Endothelial cell (in vitro differentiated cells): ENCODE measurements around the gene CHIC2. TPM values are rescaled to one million over a fixed set of nuclear protein-coding genes. Genes with fewer than 3 reads are reported as not detected.

Experiments used
- DNase-seq: peaks from one replicate; pipeline ENCODE4 v3.0.0; 2021; ENCODE audit warnings: low spot score
- H3K27ac Mint-ChIP-seq: one replicate; pipeline ENCODE4 v1.8.0; 2021; ENCODE audit warnings: mixed read lengths, inconsistent platforms; ENCODE audit not compliant: unreplicated experiment
- H3K27me3 Mint-ChIP-seq: one replicate; pipeline ENCODE4 v1.8.0; 2021; ENCODE audit warnings: mild to moderate bottlenecking, moderate library complexity, mixed read lengths, inconsistent platforms; ENCODE audit not compliant: unreplicated experiment
- H3K36me3 Mint-ChIP-seq: one replicate; pipeline ENCODE4 v1.8.0; 2021; ENCODE audit warnings: mild to moderate bottlenecking, low read depth, mixed read lengths, inconsistent platforms; ENCODE audit not compliant: unreplicated experiment
- H3K4me1 Mint-ChIP-seq: one replicate; pipeline ENCODE4 v1.8.0; 2021; ENCODE audit warnings: mild to moderate bottlenecking, mixed read lengths, inconsistent platforms; ENCODE audit not compliant: unreplicated experiment
- H3K4me3 Mint-ChIP-seq: one replicate; pipeline ENCODE4 v1.8.0; 2021; ENCODE audit warnings: mild to moderate bottlenecking, mixed read lengths, inconsistent platforms; ENCODE audit not compliant: unreplicated experiment
- H3K9me3 Mint-ChIP-seq: one replicate; pipeline ENCODE4 v1.8.0; 2021; ENCODE audit warnings: mixed read lengths, inconsistent platforms; ENCODE audit not compliant: unreplicated experiment
- total RNA-seq: library from RNA; stranded (reverse); fragmentation: NEBNext Ultra II Directional; extraction: Animal tissue kit (Norgen Biotek cat#: 25700); gene quantifications from one replicate; pipeline ENCODE4 v1.2.1, GENCODE V29; 2021; ENCODE audit not compliant: unreplicated experiment
- TF ChIP-seq, protein P1 (sequence below): fragments of 200-600 bp; sonication (generic); IDR thresholded peaks from one replicate; pipeline ENCODE4 v1.5.0; 2021; ENCODE audit warnings: antibody characterized with exemption; ENCODE audit not compliant: unreplicated experiment

Gene CHIC2
- total RNA-seq, 1 donor from 2014 or later, result 33.1 TPM

DNA sequence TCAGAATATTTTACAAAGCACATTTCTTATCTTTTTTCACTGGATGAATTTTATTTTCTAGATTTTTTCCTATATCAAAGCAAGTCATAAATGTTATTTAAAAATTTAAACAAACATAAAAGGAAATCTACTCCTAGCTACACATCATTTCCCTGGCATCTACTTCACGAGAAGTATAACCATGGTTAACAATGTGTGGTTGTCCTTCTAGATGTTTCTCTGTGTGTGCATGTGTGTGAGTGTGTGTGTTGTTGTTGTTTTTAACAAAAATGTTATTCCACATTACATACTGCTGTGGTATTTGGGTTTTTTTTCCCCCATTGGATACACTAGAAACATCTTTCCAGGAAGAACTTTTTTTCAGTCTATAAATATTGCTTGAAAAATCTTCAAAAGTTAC, 103.1 kb downstream of the CHIC2 start:
- Mint-ChIP-seq H3K27ac (no peak overlapping the region), H3K9me3 (no peaks in the 10 kb centered on the region), H3K4me1 (peaks cover 11% of the 10 kb centered on the region), H3K4me3 (no peak overlapping the region), H3K27me3 (no peaks in the 10 kb centered on the region), H3K36me3 (no peaks in the 10 kb centered on the region)
- TF ChIP-seq, protein P1, sequence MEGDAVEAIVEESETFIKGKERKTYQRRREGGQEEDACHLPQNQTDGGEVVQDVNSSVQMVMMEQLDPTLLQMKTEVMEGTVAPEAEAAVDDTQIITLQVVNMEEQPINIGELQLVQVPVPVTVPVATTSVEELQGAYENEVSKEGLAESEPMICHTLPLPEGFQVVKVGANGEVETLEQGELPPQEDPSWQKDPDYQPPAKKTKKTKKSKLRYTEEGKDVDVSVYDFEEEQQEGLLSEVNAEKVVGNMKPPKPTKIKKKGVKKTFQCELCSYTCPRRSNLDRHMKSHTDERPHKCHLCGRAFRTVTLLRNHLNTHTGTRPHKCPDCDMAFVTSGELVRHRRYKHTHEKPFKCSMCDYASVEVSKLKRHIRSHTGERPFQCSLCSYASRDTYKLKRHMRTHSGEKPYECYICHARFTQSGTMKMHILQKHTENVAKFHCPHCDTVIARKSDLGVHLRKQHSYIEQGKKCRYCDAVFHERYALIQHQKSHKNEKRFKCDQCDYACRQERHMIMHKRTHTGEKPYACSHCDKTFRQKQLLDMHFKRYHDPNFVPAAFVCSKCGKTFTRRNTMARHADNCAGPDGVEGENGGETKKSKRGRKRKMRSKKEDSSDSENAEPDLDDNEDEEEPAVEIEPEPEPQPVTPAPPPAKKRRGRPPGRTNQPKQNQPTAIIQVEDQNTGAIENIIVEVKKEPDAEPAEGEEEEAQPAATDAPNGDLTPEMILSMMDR, result no peak
- DNase-seq, result no peak

DNA sequence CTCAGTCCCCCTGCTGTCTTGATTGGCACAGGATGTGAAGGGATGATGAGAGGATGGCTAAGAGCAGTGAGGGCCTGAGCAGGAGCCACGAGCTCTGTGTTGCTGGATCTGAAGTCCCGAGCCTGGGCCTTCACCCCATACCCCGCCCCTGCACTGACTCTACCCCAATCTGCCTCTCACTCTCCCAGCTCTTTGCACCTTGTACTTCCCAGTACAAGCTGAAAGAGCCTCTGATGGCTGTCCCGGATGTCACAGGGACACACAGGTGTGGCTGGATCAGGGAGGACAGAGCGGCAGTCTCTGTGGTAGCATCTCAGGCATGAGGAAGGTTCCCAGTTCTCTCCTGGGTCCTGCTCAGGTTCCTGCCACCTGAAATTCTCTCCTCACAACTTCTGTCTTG, 103.6 kb downstream of the CHIC2 start:
- no peaks in the 10 kb centered on the region for H3K36me3 Mint-ChIP-seq
- H3K9me3 Mint-ChIP-seq, result no peaks in the 10 kb centered on the region
- H3K4me3 Mint-ChIP-seq, result no peak overlapping the region
- H3K27me3 Mint-ChIP-seq, result no peaks in the 10 kb centered on the region
- DNase-seq, result no peak
- TF ChIP-seq, protein P1, result no peak
- H3K4me1 Mint-ChIP-seq, result peaks cover 16% of the 10 kb centered on the region
- no peak overlapping the region for H3K27ac Mint-ChIP-seq

Other genes starting within 250 kb of the CHIC2 start
- not detected for gene GSX2, start 35.6 kb upstream of the CHIC2 start, total RNA-seq
- gene PDGFRA, start 164.7 kb upstream of the CHIC2 start, total RNA-seq, result 3.4 TPM